ENCODE measurements around the gene C17orf50.

DNA sequence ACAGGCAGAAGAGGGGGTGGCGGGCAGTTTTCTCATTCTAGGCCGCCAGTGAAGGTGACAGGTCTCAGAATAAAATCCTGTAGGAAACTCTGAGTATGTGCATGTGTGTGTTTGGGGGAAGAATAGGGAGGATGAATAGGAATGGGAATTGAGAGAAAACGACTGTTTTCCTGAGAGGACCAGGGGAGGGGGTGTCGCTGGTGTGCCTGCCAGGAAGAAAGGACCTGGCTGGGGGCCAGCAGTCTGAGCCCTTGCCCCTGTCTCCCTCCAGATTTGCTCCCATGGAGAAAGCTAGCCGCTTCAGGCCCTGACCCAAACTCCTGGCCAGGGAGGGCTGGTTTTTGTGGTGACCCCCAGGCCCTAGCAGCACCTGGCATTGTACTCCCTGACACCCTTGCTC lies 14.4 kb downstream of the C17orf50 start:
- TF ChIP-seq CTCF (IDR thresholded peaks at IDR 0.05), result no peak
- no peak for TF ChIP-seq POLR2A (IDR thresholded peaks at IDR 0.05)
